ENCODE data around the gene ZNF792. TPM values are rescaled to one million over a fixed set of nuclear protein-coding genes. Genes with fewer than 3 reads are reported as not detected.

ZNF792 gene
- polyA plus RNA-seq, 2 of the 4 experiments (the other 2 are of a cell fraction) = 2.0 to 3.7 TPM

GRCh38 chr19:34985249-34986022 lies 21.4 kb upstream of the ZNF792 start:
- FAIRE-seq (peak; percentile 59), DNase-seq (ENCODE audit: low read depth in 1 of 2, low spot score in 1 of 2) (no peak), ATAC-seq (peak in 1 of 2 experiments; percentile 36; a peak in 1 of 6 replicates)
- ChIA-PET CTCF (interaction anchor here (1.5 to 61.4 kb wide), 7 partner anchors 12 to 129 kb away, joined by 4 to 1860 read pairs (median 6); partner anchors contain the start of genes GRAMD1A and SCN1B), POLR2A (interaction anchor here (1.5 to 2.1 kb wide), 2 partner anchors 14 to 21 kb away, joined by 5 to 6 read pairs; partner anchors contain the start of gene GRAMD1A)
- H3K9me3 ChIP-seq = peaks cover 32% of the 10 kb centered on the region
- no peaks in the 10 kb centered on the region for H3K4me1 ChIP-seq
- no peak for TF ChIP-seq CBX8 (IDR thresholded peaks at IDR 0.05)
- no peak for TF ChIP-seq ZSCAN20 (CRISPR knock-in tag; IDR thresholded peaks at IDR 0.05)
- TF ChIP-seq HMGXB4 (CRISPR knock-in tag; IDR thresholded peaks at IDR 0.05; ENCODE audit: borderline replicate concordance) = no peak
- H3K4me3 ChIP-seq = no peak overlapping the region
- H3K4me2 ChIP-seq = no peak overlapping the region
- 41% methylated on average over 7 of the region's 7 CpGs for WGBS (ENCODE audit: missing lambda C conversion rate)
- no peak overlapping the region for H3K27ac ChIP-seq

DNA sequence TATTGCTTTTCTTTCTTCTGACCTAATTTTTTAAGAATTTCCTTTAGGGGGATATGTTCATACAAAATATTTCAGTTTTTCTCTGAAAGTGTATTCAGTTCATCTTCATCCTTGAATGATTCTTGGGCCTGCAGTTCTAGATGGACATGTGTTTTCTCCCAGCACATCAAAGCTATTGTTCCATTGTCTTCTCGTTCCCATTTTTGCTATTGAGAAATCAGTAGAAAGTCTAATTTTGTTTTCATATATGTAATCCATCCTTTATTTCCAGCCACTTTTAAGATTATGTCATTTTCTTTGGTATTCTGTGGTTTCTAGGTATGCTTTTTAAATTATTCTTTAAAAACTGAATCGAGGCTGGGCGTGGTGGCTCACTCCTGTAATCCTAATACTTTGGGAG lies 20.3 kb upstream of the ZNF792 start:
- DNase-seq (ENCODE audit: low read depth in 1 of 2, low spot score in 1 of 2) (no peak), FAIRE-seq (peak; percentile 96), ATAC-seq (no peak)
- H3K9me3 ChIP-seq = peaks cover 33% of the 10 kb centered on the region
- ChIA-PET POLR2A (interaction anchor here (1.5 kb wide), 1 partner anchor 22 kb away, joined by 6 read pairs; no protein-coding TSS in a partner anchor), CTCF (interaction anchor here (1.5 to 61.4 kb wide), 7 partner anchors 11 to 131 kb away, joined by 4 to 1860 read pairs (median 6); partner anchors contain the start of genes GRAMD1A and SCN1B)
- no peaks in the 10 kb centered on the region for H3K4me1 ChIP-seq
- no peak overlapping the region for H3K27ac ChIP-seq
- no peak overlapping the region for H3K4me3 ChIP-seq
- 30% methylated on average over 3 of the region's 3 CpGs for WGBS (ENCODE audit: missing lambda C conversion rate)
- no peak overlapping the region for H3K4me2 ChIP-seq
- TF ChIP-seq, protein P1, sequence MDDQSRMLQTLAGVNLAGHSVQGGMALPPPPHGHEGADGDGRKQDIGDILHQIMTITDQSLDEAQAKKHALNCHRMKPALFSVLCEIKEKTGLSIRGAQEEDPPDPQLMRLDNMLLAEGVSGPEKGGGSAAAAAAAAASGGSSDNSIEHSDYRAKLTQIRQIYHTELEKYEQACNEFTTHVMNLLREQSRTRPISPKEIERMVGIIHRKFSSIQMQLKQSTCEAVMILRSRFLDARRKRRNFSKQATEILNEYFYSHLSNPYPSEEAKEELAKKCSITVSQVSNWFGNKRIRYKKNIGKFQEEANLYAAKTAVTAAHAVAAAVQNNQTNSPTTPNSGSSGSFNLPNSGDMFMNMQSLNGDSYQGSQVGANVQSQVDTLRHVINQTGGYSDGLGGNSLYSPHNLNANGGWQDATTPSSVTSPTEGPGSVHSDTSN (IDR thresholded peaks at IDR 0.05) = no peak
- no peak for TF ChIP-seq ZC3H11A (IDR thresholded peaks at IDR 0.05)
- no peak for TF ChIP-seq POLR2A (IDR thresholded peaks at IDR 0.05; ENCODE audit: low read length)
- TF ChIP-seq RCOR1 (IDR thresholded peaks at IDR 0.05; ENCODE audit: low read depth, low read length) = no peak
- no peak for TF ChIP-seq ESRRA (IDR thresholded peaks at IDR 0.05; ENCODE audit: borderline replicate concordance, low read length)
- TF ChIP-seq MAX (IDR thresholded peaks at IDR 0.05) = no peak
- no peak for TF ChIP-seq RFX5 (IDR thresholded peaks at IDR 0.05)
- no peak for TF ChIP-seq BCL3 (IDR thresholded peaks at IDR 0.05)
- TF ChIP-seq KDM5A (IDR thresholded peaks at IDR 0.05) = no peak
- no peak for TF ChIP-seq HDAC2 (IDR thresholded peaks at IDR 0.05)
- no peak for TF ChIP-seq USF2 (IDR thresholded peaks at IDR 0.05)
- TF ChIP-seq BHLHE40 (IDR thresholded peaks at IDR 0.05; ENCODE audit: low read depth, low read length) = no peak
- TF ChIP-seq FOSL2 (IDR thresholded peaks at IDR 0.05) = no peak
- TF ChIP-seq FOSL2 (CRISPR knock-in tag; IDR thresholded peaks at IDR 0.05) = no peak
- no peak for TF ChIP-seq POLR2AphosphoS2 (conservative IDR thresholded peaks at IDR 0.05; ENCODE audit: low read length)
- no peak for TF ChIP-seq NFE2L2 (conservative IDR thresholded peaks at IDR 0.05; ENCODE audit: low read length)
